ENCODE results near the gene CLTB.

GRCh38 chr5:176414704-176415103 lies 1.6 kb downstream of the CLTB start:
- TF ChIP-seq CTCF (IDR thresholded peaks at IDR 0.05; ENCODE audit: low read depth, low read length, poor library complexity, severe bottlenecking) (no peak), EZH2phosphoT487 (IDR thresholded peaks at IDR 0.05; ENCODE audit: borderline replicate concordance, low read length) (no peak)
